ENCODE data around the gene DCST2.

DCST2 gene

DNA sequence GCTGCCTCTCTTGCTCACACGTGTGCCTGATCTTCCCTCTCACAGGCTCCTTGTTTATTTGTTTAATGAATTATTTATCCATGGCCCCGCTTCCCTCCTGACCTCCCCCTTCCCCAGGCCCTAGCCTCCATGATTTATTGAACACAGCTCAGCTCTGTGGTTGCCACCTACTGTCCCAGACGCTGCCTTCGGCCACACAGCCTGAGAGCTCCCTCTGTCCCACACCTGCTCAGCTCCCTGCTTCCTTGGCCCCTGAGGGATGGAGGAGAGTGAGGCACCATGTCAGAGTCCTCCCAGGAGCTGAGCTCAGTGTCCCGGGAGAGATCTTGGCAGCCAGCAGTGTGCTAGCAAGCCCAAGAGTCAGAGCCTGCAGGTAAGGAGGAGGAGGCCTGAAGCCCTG lies 42.0 kb upstream of the DCST2 start:
- H3K36me3 ChIP-seq (replicated peaks), result no peaks in the 10 kb centered on the region
- no peaks in the 10 kb centered on the region for H3K27me3 ChIP-seq (ENCODE audit: low read depth)
- H3K9me3 ChIP-seq, result no peaks in the 10 kb centered on the region
- no peak for DNase-seq (ENCODE audit: low spot score in 2 of 2)
- H3K4me3 ChIP-seq, result no peak overlapping the region
- H3K4me1 ChIP-seq, result peaks cover 40% of the 10 kb centered on the region
- in situ Hi-C loops (cut with MboI; ENCODE audit: low sequenced_read_pairs), result no loop called here

DNA sequence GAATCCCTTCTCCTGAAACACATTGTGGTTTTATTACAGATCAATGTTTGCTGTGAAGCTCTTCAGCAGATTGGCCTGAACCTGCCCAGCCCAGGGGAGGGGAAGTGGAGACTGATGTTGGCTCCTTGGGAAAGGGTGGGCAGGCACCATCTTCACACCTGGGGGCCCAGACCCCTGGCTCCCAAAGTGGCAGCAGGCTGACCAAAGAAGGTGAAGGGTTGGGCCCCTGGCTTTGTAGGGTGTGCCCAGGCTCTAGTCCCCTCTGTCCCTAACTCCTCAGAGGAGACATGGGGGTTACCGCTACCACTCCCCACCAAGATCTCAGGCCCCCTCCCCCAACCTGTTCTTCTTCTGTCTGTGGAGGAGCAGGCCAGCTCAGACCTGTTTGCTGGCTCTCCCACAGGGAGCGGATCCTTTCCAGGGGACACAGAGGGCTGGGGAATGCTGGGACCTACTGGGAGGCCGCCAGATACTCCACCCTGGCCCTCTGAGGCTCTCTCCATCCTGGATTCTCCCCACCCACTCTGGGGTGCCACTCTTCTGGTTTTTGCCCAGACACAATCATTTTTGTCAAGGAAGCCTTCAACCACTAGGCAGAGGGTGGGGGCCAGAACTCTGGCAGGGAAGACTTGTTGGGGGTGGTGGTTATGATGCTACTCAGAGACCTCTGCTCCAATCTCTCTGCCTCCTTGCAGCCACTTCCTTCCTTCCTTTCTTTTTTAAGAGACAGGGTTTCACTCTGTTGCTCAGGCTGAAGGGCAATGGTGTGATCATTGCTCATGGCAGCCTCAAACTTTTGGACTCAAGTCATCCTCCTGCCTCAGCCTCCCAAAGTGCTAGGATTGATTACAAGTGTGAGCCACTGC lies 40.0 kb upstream of the DCST2 start:
- Histone ChIP-seq H3K4me3 (no peak overlapping the region), H3K9me3 (no peaks in the 10 kb centered on the region), H3K36me3 (replicated peaks) (no peaks in the 10 kb centered on the region; the same call in none of the 2 replicates), H3K4me1 (peaks cover 43% of the 10 kb centered on the region), H3K27me3 (ENCODE audit: low read depth) (no peaks in the 10 kb centered on the region)
- no peak for DNase-seq (ENCODE audit: low spot score in 2 of 2)
- in situ Hi-C loops (cut with MboI; ENCODE audit: low sequenced_read_pairs), result no loop called here

DNA sequence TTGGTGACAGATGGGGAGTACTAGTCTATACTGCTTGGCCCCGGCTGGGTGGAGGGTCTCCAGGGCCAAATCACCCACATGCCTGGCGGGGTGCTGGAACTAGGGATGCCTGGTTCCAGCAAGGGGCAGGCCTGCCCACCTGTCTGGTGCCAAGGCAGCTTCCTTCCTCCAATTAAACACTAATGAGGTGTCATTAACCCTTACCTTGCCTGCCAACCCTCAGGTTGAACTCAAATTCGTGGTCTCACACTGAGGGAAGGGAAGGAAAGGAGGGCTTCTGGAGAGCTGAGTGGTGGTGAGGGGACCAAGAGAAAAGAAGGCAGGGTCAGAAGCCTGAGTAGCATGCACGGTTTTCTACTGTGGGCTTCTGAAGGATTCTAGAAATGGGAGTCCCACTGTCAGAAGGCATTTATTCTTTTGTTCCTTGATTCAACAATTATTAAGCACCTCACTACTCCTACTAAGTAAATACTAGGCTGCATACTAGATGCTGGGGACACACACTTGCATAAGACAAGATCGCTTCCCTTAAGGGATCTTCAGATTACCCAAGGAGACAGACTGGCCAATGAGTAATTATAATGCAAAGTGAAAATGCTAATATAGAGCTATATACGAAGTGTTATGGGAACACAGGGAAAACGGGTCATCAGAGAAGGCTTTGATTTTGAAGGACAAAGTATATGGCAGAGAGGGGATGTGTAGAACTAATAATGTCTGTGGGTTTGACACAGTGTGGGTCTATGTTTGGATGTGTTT lies 39.1 kb upstream of the DCST2 start:
- in situ Hi-C loops (cut with MboI; ENCODE audit: low sequenced_read_pairs), result no loop called here
- no peak overlapping the region for H3K4me3 ChIP-seq
- DNase-seq (ENCODE audit: low spot score in 2 of 2), result peak in 1 of 2 experiments; percentile 70
- no peaks in the 10 kb centered on the region for H3K27me3 ChIP-seq (ENCODE audit: low read depth)
- H3K4me1 ChIP-seq, result peaks cover 39% of the 10 kb centered on the region
- H3K36me3 ChIP-seq (replicated peaks), result no peaks in the 10 kb centered on the region; the same call in none of the 2 replicates
- no peaks in the 10 kb centered on the region for H3K9me3 ChIP-seq

DNA sequence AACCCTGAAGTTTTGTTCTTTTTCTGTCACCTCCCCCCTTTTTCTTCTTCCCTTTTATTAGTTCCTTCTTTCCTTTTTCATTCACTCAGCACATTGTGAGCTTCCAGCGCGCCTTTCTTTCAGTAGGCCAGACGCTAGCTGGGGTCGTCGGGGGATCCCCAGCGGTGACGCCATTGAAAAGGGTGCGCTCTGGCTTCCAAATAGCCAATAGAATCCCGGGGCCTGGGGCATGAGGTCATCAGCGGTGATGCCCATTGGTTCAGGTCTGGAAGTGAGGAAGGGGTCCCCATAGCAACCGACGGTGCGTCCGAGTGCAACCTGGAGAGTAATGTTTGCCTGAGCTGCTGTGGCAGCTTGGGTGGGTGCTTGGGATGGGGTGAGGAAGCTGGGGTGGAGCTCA lies 38.1 kb upstream of the DCST2 start:
- Histone ChIP-seq H3K9me3 (no peaks in the 10 kb centered on the region), H3K36me3 (replicated peaks) (no peaks in the 10 kb centered on the region; the same call in none of the 2 replicates), H3K27me3 (ENCODE audit: low read depth) (no peaks in the 10 kb centered on the region), H3K4me1 (peaks cover 38% of the 10 kb centered on the region), H3K4me3 (no peak overlapping the region)
- in situ Hi-C loops (cut with MboI; ENCODE audit: low sequenced_read_pairs), result no loop called here
- peak in 1 of 2 experiments; percentile 30 for DNase-seq (ENCODE audit: low spot score in 2 of 2)

DNA sequence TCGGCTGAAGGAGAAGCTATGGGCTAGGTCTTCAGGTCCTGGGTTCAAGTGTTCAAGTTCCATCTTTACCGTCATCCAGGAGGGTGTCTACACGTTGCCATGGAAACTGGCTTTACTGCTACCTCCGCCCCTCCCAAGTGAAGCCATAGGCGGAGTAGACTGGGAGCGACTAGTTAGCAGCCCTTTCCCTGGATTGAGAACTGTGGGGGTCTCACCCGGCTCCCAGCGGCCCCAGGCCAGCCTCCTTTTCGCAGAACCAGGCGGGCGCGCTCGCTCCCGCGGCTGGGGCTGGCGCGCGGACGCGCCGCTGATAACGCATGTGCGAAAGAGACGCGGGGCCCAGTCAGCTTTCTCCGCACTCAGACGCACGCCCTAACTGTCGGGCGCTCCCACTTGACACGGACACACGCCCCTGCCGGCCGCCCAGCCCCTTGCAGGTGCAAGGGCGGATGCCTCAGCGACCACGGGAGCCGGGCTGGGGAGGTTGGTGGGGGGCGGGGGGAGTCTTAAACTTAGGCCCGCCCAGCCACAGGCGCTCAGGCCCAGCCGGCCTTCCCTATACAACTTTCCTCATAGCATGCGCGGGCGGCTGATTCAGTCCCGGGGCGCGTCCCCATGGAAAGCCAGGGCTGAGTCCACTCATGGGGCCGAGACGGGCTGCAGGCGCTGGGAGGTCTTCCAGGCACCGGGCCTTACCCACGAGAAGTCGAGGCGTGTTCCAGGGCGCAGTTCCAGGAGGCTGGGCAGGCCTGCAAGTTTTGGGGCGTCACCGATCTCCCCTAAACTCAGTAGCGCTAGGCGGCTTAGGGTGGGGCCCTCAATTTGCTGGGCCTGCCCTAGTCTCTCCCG lies 37.4 kb upstream of the DCST2 start:
- DNase-seq (ENCODE audit: low spot score in 2 of 2), result peak; percentile 84 to 93
- in situ Hi-C loops (cut with MboI; ENCODE audit: low sequenced_read_pairs), result no loop called here
- peak overlapping the region; percentile 14 for H3K4me3 ChIP-seq
- H3K36me3 ChIP-seq (replicated peaks), result no peaks in the 10 kb centered on the region; the same call in none of the 2 replicates
- no peaks in the 10 kb centered on the region for H3K9me3 ChIP-seq
- H3K27me3 ChIP-seq (ENCODE audit: low read depth), result no peaks in the 10 kb centered on the region
- peaks cover 32% of the 10 kb centered on the region for H3K4me1 ChIP-seq

DNA sequence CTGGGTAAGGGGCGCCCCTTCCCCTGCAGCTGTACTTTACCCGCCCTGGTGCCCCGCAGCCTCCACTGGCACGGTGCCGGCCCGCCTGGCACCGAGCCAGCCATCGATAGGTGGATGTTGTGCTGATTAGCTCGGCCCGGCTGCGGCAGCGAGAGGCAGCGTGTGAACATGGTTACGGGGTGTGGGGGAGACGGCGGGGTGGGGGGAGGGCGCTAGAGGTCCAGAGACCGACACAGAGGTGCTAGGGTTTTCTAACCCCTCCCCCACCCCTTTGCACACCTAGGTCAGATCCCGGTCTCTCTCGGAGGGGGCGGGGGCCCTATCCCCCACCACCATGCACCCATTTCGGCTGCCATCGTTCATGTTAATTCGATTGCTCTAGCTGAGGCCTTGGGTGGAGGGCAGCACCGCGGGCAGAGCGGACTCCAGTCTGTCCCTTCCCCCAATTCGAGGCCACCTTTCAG lies 36.6 kb upstream of the DCST2 start:
- no peaks in the 10 kb centered on the region for H3K9me3 ChIP-seq

DNA sequence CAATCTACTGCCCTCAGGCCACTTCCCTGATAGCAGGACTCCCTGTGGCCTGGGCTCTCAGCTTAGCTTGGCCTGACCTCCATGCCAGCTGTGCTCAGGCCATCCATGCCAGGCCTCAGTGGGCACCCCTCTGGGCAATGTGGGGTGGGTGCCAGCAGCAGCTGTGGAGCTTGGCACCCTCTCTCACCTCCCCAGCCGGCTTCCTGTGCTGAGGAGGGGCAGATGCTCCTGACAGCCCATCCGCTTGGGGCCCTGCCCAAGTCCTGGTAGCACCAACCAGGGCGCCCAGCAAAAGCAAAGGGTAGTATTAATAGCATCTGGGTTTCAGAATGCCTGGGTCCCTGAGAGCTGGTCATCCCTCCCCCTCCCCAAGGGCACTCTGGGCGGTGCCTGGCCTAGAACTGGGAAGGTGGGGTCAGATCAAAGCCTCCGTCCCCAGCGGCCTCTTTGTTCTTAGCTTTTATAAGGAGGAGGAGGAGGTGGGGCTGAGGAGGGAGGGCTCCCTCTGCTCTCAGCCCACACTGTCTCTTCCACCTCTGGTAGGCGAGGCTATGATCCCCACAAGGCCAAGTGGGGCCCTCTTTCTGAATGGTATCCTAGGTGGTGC lies 36.1 kb upstream of the DCST2 start:
- Histone ChIP-seq H3K4me1 (peaks cover 36% of the 10 kb centered on the region), H3K4me3 (no peak overlapping the region), H3K9me3 (no peaks in the 10 kb centered on the region), H3K27me3 (ENCODE audit: low read depth) (no peaks in the 10 kb centered on the region), H3K36me3 (replicated peaks) (no peaks in the 10 kb centered on the region; the same call in none of the 2 replicates)
- peak in 1 of 2 experiments; percentile 44 for DNase-seq (ENCODE audit: low spot score in 2 of 2)
- in situ Hi-C loops (cut with MboI; ENCODE audit: low sequenced_read_pairs), result no loop called here

More for the DNA sequence above, 36.6 kb upstream of the DCST2 start:
- in situ Hi-C loops (cut with MboI; ENCODE audit: low sequenced_read_pairs), result no loop called here
- Histone ChIP-seq H3K36me3 (replicated peaks) (no peaks in the 10 kb centered on the region; the same call in none of the 2 replicates), H3K4me3 (no peak overlapping the region), H3K4me1 (peaks cover 32% of the 10 kb centered on the region), H3K27me3 (ENCODE audit: low read depth) (no peaks in the 10 kb centered on the region)
- DNase-seq (ENCODE audit: low spot score in 2 of 2), result no peak

DNA sequence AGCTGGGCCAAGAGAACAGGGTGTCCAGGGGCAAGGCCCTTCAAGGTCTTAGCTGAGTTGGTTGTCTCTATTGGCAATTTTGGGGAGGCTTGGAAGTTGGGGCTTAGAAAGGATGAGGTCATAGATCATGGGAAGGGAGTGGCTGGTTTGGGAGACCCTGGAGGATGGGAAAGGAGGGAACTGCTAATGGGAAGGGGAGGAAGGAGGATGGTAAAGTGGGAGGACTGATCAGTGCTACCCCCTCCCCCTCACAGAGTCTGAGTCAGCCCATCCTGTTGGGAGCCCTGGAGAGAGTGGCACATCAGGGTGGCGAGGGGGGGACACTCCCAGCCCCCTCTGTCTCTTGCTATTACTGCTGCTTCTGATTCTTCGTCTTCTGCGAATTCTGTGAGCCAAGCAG lies 35.0 kb upstream of the DCST2 start:
- H3K4me1 ChIP-seq, result peaks cover 35% of the 10 kb centered on the region
- no peaks in the 10 kb centered on the region; the same call in none of the 2 replicates for H3K36me3 ChIP-seq (replicated peaks)
- no peak overlapping the region for H3K4me3 ChIP-seq
- in situ Hi-C loops (cut with MboI; ENCODE audit: low sequenced_read_pairs), result no loop called here
- no peak for DNase-seq (ENCODE audit: low spot score in 2 of 2)
- H3K27me3 ChIP-seq (ENCODE audit: low read depth), result no peaks in the 10 kb centered on the region
- no peaks in the 10 kb centered on the region for H3K9me3 ChIP-seq

DNA sequence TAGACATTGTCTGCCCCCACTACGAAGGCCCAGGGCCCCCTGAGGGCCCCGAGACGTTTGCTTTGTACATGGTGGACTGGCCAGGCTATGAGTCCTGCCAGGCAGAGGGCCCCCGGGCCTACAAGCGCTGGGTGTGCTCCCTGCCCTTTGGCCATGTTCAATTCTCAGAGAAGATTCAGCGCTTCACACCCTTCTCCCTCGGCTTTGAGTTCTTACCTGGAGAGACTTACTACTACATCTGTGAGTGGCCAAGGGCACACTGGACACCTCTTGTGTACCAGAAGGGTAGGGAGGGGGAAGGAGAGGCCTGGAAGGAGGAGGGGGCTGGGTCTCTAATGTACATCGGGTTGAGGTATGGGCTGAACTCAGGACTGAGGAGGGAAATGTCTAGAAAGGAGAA lies 33.2 kb upstream of the DCST2 start:
- H3K9me3 ChIP-seq, result no peaks in the 10 kb centered on the region
- no peak overlapping the region for H3K4me3 ChIP-seq
- H3K27me3 ChIP-seq (ENCODE audit: low read depth), result no peaks in the 10 kb centered on the region
- no peak for DNase-seq (ENCODE audit: low spot score in 2 of 2)
- in situ Hi-C loops (cut with MboI; ENCODE audit: low sequenced_read_pairs), result no loop called here
- H3K4me1 ChIP-seq, result peaks cover 21% of the 10 kb centered on the region
- no peaks in the 10 kb centered on the region; the same call in none of the 2 replicates for H3K36me3 ChIP-seq (replicated peaks)

DNA sequence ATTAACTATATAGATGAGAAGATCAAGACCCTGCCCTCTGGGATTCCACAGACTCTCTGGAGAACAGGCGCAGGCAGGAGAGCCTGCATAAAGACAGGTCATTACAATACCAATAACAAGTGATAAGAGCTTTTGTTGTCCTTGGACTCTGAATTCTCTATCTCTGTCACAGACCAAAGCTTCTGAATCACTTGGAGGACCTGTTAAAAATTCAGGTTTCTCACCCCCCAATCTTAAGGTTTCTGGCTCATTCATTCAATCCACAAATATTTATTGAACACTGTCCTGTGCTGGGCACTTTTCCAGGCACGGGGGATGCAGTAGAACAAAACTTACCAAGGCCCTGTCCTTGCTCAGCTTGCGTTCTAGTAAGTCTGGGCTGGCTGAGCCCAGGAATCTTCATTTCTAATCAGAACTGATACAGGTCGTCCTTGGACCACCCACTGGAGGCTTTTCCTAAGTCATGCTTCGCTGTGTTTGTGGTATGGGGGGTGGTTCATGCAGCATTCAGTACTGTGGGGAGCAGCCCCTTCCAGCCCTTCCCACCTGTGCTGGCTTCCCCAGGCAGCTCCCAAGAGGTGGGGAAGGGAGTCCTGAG lies 31.4 kb upstream of the DCST2 start:
- Histone ChIP-seq H3K36me3 (replicated peaks) (peaks cover 7% of the 10 kb centered on the region), H3K4me3 (no peak overlapping the region), H3K4me1 (peaks cover 11% of the 10 kb centered on the region), H3K9me3 (no peaks in the 10 kb centered on the region), H3K27me3 (ENCODE audit: low read depth) (no peaks in the 10 kb centered on the region)
- DNase-seq (ENCODE audit: low spot score in 2 of 2), result no peak
- in situ Hi-C loops (cut with MboI; ENCODE audit: low sequenced_read_pairs), result loop anchor here (5.0 kb wide), 1 partner anchor 68 kb away; no protein-coding TSS in a partner anchor

DNA sequence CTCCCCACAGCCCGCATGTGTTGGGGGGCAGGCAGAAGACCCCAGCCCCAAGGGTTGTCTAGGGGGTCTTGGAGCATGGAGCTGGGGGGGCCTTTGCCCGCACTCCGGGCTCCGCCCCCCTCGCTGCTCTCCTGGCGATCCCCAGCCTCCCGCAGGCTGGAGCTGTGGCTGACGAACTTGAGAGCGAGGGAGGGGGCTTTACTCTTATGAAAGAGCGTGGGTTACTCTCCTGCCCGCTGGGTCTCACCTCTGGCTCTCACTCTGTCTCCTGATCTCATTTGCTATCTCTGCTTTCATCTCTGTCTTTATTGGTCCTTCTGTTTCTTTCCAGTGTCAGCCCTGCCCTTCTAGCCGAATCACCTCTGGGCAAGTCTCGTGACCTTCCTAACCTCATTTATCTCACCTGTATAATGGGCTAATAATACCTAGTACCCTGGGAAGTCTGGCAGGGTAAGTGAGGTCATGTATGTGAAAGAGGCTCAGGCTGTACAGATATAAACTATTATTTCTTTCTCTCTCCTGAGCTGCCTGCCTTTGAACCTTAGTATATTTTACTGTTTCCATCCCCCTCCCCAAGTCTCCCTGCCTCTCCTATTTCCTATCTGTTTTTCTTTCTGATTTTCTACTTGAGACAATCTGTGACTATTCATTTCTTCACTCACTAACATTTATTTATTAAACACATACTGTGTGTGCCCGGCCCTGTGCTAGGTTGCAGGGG lies 30.7 kb upstream of the DCST2 start:
- Histone ChIP-seq H3K9me3 (no peaks in the 10 kb centered on the region), H3K4me1 (peaks cover 11% of the 10 kb centered on the region), H3K36me3 (replicated peaks) (peaks cover 11% of the 10 kb centered on the region), H3K27me3 (ENCODE audit: low read depth) (no peaks in the 10 kb centered on the region), H3K4me3 (peak overlapping the region; percentile 87)
- in situ Hi-C loops (cut with MboI; ENCODE audit: low sequenced_read_pairs), result loop anchor here (5.0 kb wide), 1 partner anchor 67 kb away; no protein-coding TSS in a partner anchor
- peak; percentile 61 to 73 for DNase-seq (ENCODE audit: low spot score in 2 of 2)

DNA sequence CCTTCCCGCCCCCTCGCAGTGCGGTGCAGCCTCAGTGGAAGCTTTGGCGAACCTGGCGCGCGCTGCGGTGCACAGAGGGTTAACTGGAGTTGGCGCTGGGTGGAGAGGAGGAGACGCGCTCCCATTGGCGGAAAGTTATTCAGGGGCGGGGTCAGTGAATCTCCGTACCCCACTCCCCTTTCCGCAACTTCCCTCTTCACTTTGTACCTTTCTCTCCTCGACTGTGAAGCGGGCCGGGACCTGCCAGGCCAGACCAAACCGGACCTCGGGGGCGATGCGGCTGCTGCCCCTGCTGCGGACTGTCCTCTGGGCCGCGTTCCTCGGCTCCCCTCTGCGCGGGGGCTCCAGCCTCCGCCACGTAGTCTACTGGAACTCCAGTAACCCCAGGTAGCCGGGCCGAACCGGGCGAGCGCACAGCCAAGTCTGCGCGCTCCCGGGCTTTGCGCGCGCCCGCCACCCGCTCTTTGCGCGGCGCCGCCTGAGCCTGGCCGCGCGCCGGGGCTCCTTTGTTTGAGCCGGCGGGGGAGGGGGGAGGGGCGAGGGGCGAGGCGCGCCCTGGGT lies 30.0 kb upstream of the DCST2 start, which contains the start of gene EFNA4:
TSS of gene EFNA4 (plus strand) at position 191 of the 561 bp plus-strand sequence. CDS start at position 275, 84 bp downstream.
- Histone ChIP-seq H3K4me1 (peaks cover 11% of the 10 kb centered on the region), H3K36me3 (replicated peaks) (peaks cover 18% of the 10 kb centered on the region)
- in situ Hi-C loops (cut with MboI; ENCODE audit: low sequenced_read_pairs), result loop anchor here (5.0 kb wide), 1 partner anchor 66 kb away; no protein-coding TSS in a partner anchor

More for the DNA sequence above, 30.0 kb upstream of the DCST2 start, which contains the start of gene EFNA4:
- H3K9me3 ChIP-seq, result no peaks in the 10 kb centered on the region
- peak; percentile 93 to 94 for DNase-seq (ENCODE audit: low spot score in 2 of 2)
- H3K27me3 ChIP-seq (ENCODE audit: low read depth), result no peaks in the 10 kb centered on the region
- H3K4me3 ChIP-seq, result peak within 1 kb of the TSS; percentile 87

All from HAP-1 (cell line).